Measurements from ENCODE around the gene BBS5. TPM values are rescaled to one million over a fixed set of nuclear protein-coding genes. Genes with fewer than 3 reads are reported as not detected.

The BBS5 gene
- total RNA-seq, 4 donors from 2014 or later, result 1.6 to 12.3 (median 3.2) TPM

- no peak overlapping the region for H3K4me3 ChIP-seq
- in situ Hi-C loops (cut with MboI; ENCODE audit: low pct_ligation_motif_present in 1 of 4, low pct_unique_long_range_greater_than_20kb in 1 of 4, low sequenced_read_pairs in 3 of 4), result no loop called here
- H3K27ac ChIP-seq, result no peak overlapping the region
- no peaks in the 10 kb centered on the region for H3K27me3 ChIP-seq
- WGBS, 2 donors (ENCODE audit: low coverage in 1 of 2), result 77 to 93% methylated on average over 3 of the region's 3 CpGs
- no peaks in the 10 kb centered on the region for H3K4me1 ChIP-seq
- no peaks in the 10 kb centered on the region for H3K9me3 ChIP-seq
- TF ChIP-seq POLR2A (IDR thresholded peaks at IDR 0.05), result no peak
- no peak for TF ChIP-seq EP300 (IDR thresholded peaks at IDR 0.05; ENCODE audit: low read depth)
- TF ChIP-seq POLR2AphosphoS5 (IDR thresholded peaks at IDR 0.05), result no peak
- TF ChIP-seq CTCF (IDR thresholded peaks at IDR 0.05), result no peak
- H3K36me3 ChIP-seq, result peaks cover 0 to 60% (median 3%) of the 10 kb centered on the region in 4 donors
- intact Hi-C loops (cut with DNase I; ENCODE audit: low total_unique reads), result no loop called here
- no peak for DNase-seq
These were observed 63.1 kb downstream of the BBS5 start for GRCh38 chr2:169542433-169542832.

GRCh38 chr2:169546756-169547155 is 67.5 kb downstream of the BBS5 start:
- in situ Hi-C loops (cut with MboI; ENCODE audit: low pct_ligation_motif_present in 1 of 4, low pct_unique_long_range_greater_than_20kb in 1 of 4, low sequenced_read_pairs in 3 of 4), result no loop called here
- TF ChIP-seq CTCF (IDR thresholded peaks at IDR 0.05) (no peak), EP300 (IDR thresholded peaks at IDR 0.05; ENCODE audit: low read depth) (no peak), POLR2AphosphoS5 (IDR thresholded peaks at IDR 0.05) (no peak), POLR2A (IDR thresholded peaks at IDR 0.05) (no peak)
- H3K4me3 ChIP-seq, result no peak overlapping the region
- no peak overlapping the region for H3K27ac ChIP-seq
- no peaks in the 10 kb centered on the region for H3K9me3 ChIP-seq
- no peak for DNase-seq
- no peaks in the 10 kb centered on the region for H3K27me3 ChIP-seq
- WGBS, 2 donors (ENCODE audit: low coverage in 1 of 2), result 88 to 100% methylated on average over 1 to 2 of the region's 2 CpGs
- intact Hi-C loops (cut with DNase I; ENCODE audit: low total_unique reads), result no loop called here
- no peaks in the 10 kb centered on the region for H3K4me1 ChIP-seq
- peaks cover 0 to 46% (median 2%) of the 10 kb centered on the region in 4 donors for H3K36me3 ChIP-seq

Other genes with a start within 250 kb of the BBS5 start
- gene LRP2, start 117.0 kb upstream of the BBS5 start, total RNA-seq, result not detected
- gene KLHL41, start 30.2 kb downstream of the BBS5 start, total RNA-seq, result 1 to 10 TPM in 2 of 4 donors, not detected in 2; 1.1 to 3.4 TPM
- 10 to 100 TPM; 19.5 to 77.2 (median 64.7) TPM for gene FASTKD1, start 94.4 kb downstream of the BBS5 start, total RNA-seq
- gene PPIG, start 104.9 kb downstream of the BBS5 start, total RNA-seq, result 10 to 100 TPM; 25.9 to 55.7 (median 44.4) TPM
- not detected for gene CFAP210, start 214.9 kb downstream of the BBS5 start, total RNA-seq
- 10 to 100 TPM in 2 of 4 donors, 1 to 10 TPM in 2; 2.6 to 16.5 (median 7.7) TPM for gene PHOSPHO2, start 215.0 kb downstream of the BBS5 start, total RNA-seq

Data from transverse colon (tissue), 4 donors.